GM15510 (cell line): ENCODE results near the gene DNAL1.

Experiments
- POLR2A ChIP-seq: IDR thresholded peaks from 3 replicates; pipeline ENCODE4 v1.6.1; 2011; ENCODE audit warnings: borderline replicate concordance; ENCODE audit not compliant: insufficient read length; ENCODE audit errors: extremely low read depth

Gene DNAL1

DNA sequence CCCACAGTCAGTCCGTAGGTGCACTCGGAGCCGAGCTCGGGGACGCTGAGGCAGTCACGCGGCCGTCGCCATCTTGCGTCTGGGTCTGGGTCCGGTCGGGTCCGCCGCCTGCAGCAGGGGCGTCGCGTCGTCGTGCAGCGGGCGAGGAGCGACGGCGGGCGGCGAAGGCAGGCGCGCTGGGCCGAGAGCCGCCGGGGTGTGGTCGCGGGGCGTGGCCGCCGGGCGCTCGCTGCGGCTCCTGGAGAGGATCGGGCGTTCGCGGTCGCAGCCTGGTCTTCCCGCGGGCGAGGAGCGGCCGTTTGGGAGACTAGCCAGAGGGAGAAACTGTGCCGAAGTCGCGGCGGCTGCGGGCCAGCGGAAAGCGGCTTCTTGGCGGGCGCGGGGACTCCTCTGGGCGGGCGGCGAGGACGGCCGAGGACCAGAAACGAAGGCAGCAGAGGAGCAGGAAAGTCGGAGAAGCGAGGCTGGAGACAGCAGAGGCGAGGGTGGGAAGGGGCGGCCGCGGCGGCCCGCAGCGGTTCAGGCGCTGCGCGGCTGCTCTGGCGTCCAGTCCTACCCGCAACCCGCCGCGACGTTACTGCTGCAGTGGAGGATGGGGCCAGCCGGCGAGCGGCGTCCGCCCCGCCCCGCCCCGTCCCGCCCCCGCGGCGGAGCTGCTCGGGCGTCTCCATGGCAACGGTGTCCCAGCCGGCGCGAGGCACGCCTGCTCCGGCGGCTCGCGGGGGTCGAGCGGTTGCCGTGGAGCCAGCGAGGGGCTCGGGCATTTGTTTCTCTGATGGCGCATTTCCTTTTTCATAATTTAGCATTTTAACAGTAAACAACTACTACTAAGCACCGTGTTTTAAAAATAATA lies 69.2 kb downstream of the DNAL1 start, which contains the start of gene PNMA1:
Gene PNMA1, minus strand, starts transcription at position 582 of the 853 bp plus-strand sequence. CDS start 745 bp downstream, outside the sequence.
- peak; percentile 57 for TF ChIP-seq POLR2A

DNA sequence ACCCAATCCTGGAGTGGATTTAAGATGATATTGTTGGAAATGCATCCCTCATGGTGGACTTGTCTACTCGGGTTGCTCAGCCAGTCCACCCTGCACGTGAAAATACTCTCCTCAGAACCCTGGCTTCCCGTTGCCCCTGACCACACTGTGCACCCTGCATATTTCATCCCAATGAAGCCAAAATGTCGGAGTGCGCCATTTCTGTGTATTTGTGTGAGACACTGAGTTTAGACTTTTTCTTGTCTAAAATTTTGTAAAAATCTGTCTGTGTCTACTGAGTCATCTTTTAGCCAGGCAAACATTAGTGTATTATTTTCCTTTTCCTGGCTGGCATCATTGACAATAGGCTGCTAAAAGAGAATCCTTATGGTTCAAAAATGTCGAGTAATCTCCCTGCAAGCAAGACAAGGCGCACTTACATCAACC lies 69.9 kb downstream of the DNAL1 start:
- no peak for TF ChIP-seq POLR2A

DNA sequence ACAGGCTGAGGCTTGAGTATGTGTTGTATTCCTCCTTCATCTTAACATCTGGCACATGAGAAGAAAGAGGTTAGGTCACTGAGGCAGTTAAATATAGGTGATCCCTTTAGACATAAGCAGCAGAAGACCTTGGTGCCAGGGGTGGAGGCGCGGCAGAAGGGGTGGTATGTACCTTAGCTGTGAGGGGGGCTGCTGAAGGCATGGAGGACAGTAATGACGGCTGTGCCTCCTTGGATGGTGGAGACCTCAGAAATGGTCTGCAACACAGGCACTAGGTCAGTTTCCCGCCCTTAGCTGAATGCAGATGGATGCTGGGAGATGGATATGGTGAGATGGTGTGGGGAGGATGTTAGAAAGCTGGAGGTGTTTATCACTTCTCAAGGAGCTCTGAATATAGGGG lies 70.9 kb downstream of the DNAL1 start:
- peak; percentile 26 for TF ChIP-seq POLR2A

DNA sequence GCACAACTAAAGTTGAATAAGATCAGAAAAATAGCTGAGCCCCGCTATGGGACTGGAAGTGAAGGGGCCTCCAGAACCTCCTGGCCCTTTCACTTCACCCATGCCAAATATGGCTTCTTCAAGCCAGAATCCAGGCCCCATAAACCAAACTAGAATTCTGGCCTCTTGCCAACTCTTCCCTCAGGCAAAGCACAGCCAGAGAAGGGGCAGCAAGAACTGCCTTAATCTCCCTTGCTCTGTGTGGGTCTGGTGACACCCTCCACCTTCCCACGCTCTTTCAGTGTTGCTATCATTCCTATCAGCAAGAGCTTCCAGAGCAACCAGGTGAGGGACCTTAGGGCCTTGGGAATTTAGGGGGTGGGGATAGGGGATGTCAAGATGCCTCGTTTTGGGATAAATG lies 72.5 kb downstream of the DNAL1 start:
- TF ChIP-seq POLR2A, result no peak

DNA sequence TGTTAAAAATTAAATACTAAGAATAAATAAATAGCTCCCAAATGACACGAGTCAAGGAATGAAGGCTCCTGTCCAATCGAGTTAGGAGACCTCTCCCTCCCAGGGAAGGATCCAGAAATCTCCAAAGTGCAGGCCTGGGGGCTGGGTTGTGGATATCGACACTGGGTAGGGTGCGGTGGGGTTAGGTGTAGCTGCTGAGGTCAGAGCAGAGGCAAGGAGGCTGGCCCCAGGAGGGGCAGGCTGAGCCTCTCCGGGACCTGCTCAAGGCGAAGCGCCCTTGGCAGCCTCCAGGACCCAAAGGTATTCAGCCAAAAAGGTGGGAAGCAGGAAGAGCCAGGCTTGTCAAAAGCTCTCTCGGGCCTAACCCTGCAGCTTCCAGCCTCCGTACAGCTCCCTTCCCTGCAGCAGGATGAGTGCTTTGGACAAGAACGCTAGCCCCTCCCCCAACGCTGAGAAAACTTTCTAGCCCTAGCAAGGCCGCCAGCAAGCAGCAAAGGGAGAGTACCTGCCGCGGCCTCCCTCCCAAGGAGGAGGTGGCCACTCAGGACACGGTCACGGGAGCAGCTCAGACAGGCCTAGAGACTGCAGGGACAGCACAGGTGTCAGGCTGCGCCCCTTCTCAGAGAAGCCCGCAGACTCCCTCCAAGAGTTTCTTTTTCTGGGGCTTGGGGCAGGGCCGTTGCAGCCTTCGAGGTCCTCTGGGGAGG lies 73.1 kb downstream of the DNAL1 start:
- no peak for TF ChIP-seq POLR2A

DNA sequence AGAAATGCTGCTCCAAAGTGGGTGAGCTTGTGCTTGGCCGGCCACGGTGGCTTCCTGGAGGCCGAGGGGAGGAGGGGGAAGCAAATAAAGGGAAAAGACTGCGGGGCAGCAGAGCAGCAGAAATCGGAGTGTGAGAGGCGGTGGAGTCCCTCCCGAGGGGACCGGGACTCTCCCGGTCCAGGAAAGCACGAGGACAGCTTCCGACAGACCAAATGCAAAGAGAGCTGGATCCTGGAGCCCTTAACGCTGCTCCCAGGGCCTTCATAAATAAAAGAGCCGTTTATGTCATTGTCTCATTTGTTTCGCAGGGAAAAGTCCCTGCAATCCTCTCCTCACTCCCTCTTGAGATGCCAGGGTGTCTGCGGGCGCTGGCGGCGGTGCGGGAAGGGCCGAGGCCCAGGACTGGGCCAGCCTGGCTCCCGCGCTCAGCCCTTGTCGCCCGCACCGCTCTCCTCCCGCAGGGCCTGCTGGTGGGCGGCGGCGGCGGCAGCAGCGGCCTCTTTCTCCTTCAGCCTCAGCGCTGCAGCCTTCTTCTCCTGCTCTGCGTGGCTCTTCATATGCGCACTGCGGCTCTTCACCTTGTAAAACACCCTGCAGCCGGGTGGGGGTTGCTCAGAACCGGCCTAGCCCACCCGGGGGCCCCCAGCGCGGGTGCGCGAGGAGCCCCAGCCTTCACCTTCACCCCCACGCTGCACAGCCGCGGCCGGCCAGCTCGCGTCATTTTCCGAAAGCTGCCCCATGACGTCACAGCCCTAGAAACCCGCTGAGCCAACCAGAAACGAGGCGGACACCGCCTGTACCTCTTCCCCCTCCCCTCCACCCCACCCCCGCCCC lies 73.8 kb downstream of the DNAL1 start:
- TF ChIP-seq POLR2A, result no peak

DNA sequence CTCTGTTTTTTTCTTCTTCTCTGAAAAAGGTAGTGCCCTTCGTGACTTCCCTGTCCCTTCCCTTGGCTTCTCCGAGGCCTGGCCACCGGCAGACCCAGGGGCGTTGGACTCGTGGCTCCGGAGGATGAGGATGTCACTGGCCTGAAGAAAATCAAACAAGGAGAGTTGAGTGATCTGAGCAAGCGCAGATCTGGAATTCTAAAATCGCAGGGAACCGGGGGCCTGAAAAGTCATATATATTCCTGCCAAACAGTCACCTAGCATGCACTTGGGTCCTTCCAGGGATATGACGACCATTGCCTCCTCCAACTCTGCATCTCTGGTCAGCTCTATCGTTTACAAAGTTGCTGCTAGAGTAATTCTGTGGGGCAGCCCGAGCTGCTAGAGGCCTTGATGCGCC lies 74.6 kb downstream of the DNAL1 start:
- TF ChIP-seq POLR2A, result no peak

DNA sequence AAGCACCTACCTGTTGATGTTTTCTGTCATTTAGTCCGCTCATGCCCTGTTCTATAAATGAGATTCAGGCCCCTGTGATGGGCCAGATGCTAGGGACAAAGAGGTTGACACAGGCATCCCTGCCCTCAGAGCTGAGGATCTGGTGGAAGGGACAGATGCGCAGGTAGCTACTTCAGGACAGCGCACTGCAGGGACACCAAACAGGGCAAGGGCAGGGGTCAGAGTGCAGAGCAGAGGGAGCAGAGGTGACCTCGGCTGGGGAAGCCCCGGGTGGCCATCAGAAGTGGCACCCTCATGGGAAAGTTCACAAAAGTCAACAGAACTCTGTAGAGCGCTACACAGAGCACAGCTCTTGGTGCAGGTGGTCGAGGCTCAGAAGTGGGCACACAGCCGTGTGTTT lies 75.0 kb downstream of the DNAL1 start:
- no peak for TF ChIP-seq POLR2A

DNA sequence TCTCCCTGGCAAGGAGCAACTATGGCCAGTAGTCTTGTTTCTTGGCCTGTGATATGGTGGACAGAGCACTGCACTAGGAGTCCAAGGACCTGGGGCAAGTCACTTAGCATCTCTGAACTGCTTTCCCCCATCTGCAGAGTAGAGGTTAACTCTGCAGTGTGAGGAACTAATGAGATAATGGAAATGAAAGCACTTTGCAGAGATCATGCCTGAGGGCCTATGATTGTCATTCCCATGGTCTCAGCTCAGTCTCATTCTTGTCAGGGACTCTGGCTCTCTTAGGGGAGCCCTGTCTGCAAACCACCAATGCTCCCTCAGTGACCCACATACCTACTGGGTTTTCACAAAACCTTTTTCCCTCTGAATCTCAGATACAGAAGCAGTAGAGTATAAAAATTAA lies 75.8 kb downstream of the DNAL1 start:
- TF ChIP-seq POLR2A, result no peak

DNA sequence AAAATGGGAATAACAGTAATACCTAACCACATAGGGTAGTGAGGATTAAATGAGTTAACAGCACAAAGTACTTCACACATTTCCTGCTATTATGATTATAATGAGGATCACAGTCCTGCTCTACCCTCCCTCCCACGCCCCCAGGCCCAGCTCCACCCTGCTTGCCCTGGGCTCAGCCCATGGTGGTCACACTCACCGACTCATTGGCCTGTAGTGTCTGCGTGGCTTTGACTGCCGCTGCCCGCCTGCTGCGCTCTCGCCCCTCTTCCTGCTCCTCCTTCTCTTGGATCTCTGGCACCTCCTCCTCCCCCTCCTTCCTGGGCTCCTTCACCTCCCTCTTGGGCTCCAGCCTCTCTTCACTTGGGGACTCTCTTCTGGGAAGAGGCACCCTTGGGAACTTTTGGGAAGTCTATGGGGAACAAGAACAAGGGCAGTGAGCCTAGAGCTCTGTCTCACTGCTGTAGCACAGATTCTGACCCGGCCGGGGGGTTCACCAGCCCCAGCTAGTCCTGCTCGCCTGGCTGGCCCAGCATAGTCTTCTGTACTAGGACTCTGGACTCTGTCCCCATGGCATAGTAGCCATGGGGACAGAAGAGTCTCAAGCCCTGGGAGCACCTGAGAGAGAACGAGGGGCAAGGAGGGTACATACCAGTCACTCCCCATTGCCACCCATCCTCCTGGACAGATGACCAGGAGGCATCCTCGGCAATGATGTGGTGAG lies 76.5 kb downstream of the DNAL1 start:
- TF ChIP-seq POLR2A, result no peak

DNA sequence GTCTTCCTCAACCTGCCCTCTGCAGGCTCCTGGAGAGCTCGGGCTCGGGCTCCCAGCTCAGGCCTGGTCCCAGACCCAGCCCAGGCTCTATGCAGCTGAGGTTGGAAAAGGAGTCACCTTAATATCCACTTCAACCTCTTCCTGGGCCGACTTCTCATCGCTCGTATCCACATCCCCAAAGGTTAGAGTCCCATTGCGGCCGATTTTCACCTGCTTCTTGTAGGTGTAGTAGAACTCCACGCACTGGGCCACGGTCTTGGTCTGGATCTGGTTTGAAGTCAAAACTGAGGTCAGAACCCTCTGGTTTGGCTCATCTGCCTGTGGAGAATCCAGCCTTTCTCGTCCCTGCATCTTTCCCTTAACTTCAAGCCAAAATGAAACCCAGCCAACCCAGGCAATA lies 77.8 kb downstream of the DNAL1 start:
- no peak for TF ChIP-seq POLR2A

DNA sequence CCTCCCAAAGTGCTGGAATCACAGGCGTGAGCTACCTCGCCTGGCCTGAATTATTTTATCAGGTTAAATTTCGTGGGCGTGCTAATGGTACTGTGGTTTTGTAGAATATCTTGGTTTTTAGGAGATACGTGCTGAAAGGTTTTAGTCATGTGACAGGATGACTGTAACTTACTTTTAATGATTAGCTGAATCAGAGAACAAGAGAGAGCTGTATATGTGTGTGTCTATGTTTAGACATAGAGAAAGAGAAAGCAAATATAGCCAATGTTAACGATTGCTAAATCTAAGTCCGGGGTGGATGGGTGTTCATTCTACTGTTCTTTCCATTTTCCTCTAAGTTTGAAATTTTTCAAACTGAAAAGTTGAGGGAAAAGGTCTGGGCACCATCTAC lies 78.6 kb downstream of the DNAL1 start:
- TF ChIP-seq POLR2A, result no peak

DNA sequence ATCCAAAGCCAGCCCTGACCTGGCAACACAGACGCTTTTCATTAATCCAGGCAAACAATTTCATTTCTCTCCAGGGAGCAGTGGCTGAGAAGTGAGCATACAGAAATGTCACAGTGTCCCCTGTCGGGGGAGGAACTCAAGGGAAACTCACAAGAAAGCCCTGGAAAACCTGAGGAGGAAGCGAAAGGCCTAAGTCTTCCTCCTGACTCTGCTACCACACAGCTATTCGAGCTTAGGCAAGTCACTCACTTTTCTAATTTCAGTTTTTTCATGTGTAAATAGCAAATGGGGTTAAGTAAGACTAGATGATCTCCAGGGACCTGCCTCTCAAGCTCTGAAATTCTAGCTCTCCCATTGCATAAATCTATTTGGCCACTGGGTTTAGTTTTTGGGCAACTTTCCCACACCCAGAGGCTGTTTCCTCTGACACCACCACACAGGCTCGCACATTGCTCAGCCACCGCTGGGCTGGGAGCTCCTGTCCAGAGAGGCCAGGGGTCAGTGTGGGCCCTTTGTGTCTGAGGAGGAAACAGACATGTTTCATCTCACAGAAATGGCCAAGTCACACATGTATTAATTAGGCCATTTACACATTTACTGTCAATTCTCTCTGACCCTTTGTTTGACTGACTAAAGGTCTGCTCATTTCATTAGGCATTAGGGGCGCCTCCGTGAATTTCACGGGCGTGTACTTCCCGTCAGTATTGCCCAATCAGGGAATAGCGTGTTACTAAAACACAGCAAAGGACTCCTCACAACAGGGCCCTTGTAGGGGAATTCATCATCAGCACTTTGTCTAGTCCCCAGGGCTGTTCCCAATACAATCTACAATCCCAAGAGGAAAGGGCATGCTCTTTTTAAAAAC lies 79.2 kb downstream of the DNAL1 start:
- peak; percentile 19 for TF ChIP-seq POLR2A
